ENCODE measurements around the gene OSBPL10. TPM values are rescaled to one million over a fixed set of nuclear protein-coding genes. Genes with fewer than 3 reads are reported as not detected.

OSBPL10 gene
- total RNA-seq, 1 experiment from 2014 or later = 172 TPM

- ChIA-PET POLR2A (interaction anchor here (0.6 kb wide), 1 partner anchor 91 kb away, joined by 4 read pairs; no protein-coding TSS in a partner anchor), CTCF (no interaction called here)
- peaks cover 20% of the 10 kb centered on the region for H3K36me3 Mint-ChIP-seq (ENCODE audit: insufficient read depth, unreplicated experiment)
- DNase-seq (ENCODE audit: unreplicated experiment) = no peak
- no peaks in the 10 kb centered on the region for H3K27me3 Mint-ChIP-seq (ENCODE audit: insufficient read depth, unreplicated experiment)
- H3K4me3 Mint-ChIP-seq (ENCODE audit: unreplicated experiment) = no peak overlapping the region
- no TSS peak for BruUV-seq (replicated peaks)
- H3K9me3 Mint-ChIP-seq (ENCODE audit: unreplicated experiment) = no peaks in the 10 kb centered on the region
- intact Hi-C loops (cut with micrococcal nuclease) = no loop called here
- peaks cover 6% of the 10 kb centered on the region for H3K4me1 Mint-ChIP-seq (ENCODE audit: insufficient read depth, unreplicated experiment)
- no peak overlapping the region for H3K27ac Mint-ChIP-seq (ENCODE audit: low read depth, unreplicated experiment)
- TF ChIP-seq, protein P1, sequence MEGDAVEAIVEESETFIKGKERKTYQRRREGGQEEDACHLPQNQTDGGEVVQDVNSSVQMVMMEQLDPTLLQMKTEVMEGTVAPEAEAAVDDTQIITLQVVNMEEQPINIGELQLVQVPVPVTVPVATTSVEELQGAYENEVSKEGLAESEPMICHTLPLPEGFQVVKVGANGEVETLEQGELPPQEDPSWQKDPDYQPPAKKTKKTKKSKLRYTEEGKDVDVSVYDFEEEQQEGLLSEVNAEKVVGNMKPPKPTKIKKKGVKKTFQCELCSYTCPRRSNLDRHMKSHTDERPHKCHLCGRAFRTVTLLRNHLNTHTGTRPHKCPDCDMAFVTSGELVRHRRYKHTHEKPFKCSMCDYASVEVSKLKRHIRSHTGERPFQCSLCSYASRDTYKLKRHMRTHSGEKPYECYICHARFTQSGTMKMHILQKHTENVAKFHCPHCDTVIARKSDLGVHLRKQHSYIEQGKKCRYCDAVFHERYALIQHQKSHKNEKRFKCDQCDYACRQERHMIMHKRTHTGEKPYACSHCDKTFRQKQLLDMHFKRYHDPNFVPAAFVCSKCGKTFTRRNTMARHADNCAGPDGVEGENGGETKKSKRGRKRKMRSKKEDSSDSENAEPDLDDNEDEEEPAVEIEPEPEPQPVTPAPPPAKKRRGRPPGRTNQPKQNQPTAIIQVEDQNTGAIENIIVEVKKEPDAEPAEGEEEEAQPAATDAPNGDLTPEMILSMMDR (IDR thresholded peaks at IDR 0.05; ENCODE audit: unreplicated experiment) = no peak
Observed at GRCh38 chr3:31798840-31799239, 182.2 kb downstream of the OSBPL10 start.

DNA sequence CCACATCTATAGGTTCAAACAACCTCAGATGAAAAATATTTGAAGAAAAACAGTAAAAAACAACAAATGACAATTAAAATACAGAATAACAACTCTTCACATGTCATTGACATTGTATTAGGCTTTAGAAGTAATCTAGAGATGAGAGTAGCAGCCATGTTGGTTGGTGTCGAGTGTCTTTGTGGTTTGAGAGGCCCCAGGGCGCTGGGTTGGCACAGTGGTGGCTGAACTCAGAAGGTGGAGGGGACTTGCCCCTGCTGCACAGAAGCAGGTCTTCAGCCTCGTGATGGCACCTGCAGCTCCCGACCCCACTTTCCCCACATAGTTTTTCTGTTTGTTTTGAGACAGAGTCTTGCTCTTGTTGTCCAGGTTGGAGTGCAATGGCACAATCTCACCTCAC, 187.2 kb downstream of the OSBPL10 start:
- ChIA-PET POLR2A (interaction anchor here (0.6 kb wide), 1 partner anchor 24 kb away, joined by 3 read pairs; no protein-coding TSS in a partner anchor), CTCF (no interaction called here)
- BruUV-seq (replicated peaks) = no TSS peak
- Mint-ChIP-seq H3K4me1 (ENCODE audit: insufficient read depth, unreplicated experiment) (peaks cover 8% of the 10 kb centered on the region), H3K4me3 (ENCODE audit: unreplicated experiment) (no peak overlapping the region), H3K27me3 (ENCODE audit: insufficient read depth, unreplicated experiment) (no peaks in the 10 kb centered on the region), H3K36me3 (ENCODE audit: insufficient read depth, unreplicated experiment) (peaks cover 24% of the 10 kb centered on the region), H3K27ac (ENCODE audit: low read depth, unreplicated experiment) (no peak overlapping the region), H3K9me3 (ENCODE audit: unreplicated experiment) (no peaks in the 10 kb centered on the region)
- TF ChIP-seq, protein P1 (IDR thresholded peaks at IDR 0.05; ENCODE audit: unreplicated experiment) = no peak
- no peak for DNase-seq (ENCODE audit: unreplicated experiment)
- intact Hi-C loops (cut with micrococcal nuclease) = no loop called here

- H3K27me3 Mint-ChIP-seq (ENCODE audit: insufficient read depth, unreplicated experiment) = no peaks in the 10 kb centered on the region
- POLR2A ChIA-PET = no interaction called here
- H3K9me3 Mint-ChIP-seq (ENCODE audit: unreplicated experiment) = no peaks in the 10 kb centered on the region
- no peak for DNase-seq (ENCODE audit: unreplicated experiment)
- no TSS peak for BruUV-seq (replicated peaks)
- H3K27ac Mint-ChIP-seq (ENCODE audit: low read depth, unreplicated experiment) = peak overlapping the region; percentile 51
- H3K36me3 Mint-ChIP-seq (ENCODE audit: insufficient read depth, unreplicated experiment) = peaks cover 29% of the 10 kb centered on the region
- intact Hi-C loops (cut with micrococcal nuclease) = no loop called here
- CTCF ChIA-PET = interaction anchor here (0.9 kb wide), 1 partner anchor 13 kb away, joined by 4 read pairs; no protein-coding TSS in a partner anchor
- no peak overlapping the region for H3K4me3 Mint-ChIP-seq (ENCODE audit: unreplicated experiment)
- H3K4me1 Mint-ChIP-seq (ENCODE audit: insufficient read depth, unreplicated experiment) = peaks cover 12% of the 10 kb centered on the region
- TF ChIP-seq, protein P1 (IDR thresholded peaks at IDR 0.05; ENCODE audit: unreplicated experiment) = no peak
Observed at GRCh38 chr3:31791090-31791430, 190.0 kb downstream of the OSBPL10 start.

DNA sequence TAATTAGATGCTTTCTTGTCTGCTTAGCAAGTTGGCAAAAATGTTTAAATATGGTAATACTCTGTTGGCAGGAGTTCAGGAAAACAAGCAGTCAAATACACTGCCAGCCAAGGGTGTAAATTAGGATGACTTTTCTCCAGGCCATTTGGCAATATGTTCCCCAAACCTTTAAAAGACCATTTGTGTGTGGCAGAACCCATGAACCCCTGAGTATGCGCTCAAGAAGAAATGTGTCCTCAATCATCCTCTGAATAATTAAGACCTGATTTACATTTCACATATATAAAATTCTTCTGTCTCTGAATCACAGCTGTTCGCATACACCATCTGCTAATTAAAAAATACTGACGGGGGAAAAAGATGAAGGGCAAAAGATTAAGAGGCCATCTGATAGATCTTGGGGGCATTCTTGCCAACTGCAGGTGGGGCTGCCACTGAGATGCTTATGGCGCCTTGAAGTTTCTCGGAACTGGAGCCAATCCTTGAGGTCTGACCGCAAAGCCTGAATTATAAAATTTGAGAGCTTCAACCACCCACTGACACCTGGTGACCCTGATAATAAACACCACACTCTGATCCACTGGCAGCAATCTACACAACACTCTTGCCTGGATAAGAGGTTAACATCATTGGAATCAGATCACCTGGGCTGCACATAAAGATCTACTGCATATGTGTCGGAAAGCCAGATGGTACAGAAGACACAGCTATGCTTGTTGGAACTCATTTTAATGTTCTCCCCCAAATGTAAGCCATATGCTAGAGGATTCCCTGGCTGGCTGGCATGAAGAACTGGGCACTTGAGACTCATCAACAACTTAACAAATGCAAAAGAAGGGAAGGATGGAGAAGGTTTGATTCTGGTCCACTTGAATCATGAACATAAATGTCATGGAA, 190.6 kb downstream of the OSBPL10 start:
- Mint-ChIP-seq H3K4me1 (ENCODE audit: insufficient read depth, unreplicated experiment) (peaks cover 17% of the 10 kb centered on the region), H3K27me3 (ENCODE audit: insufficient read depth, unreplicated experiment) (no peaks in the 10 kb centered on the region), H3K36me3 (ENCODE audit: insufficient read depth, unreplicated experiment) (peaks cover 31% of the 10 kb centered on the region), H3K4me3 (ENCODE audit: unreplicated experiment) (no peak overlapping the region), H3K9me3 (ENCODE audit: unreplicated experiment) (no peaks in the 10 kb centered on the region), H3K27ac (ENCODE audit: low read depth, unreplicated experiment) (peak overlapping the region; percentile 51)
- BruUV-seq (replicated peaks) = no TSS peak
- CTCF ChIA-PET = no interaction called here
- intact Hi-C loops (cut with micrococcal nuclease) = no loop called here
- DNase-seq (ENCODE audit: unreplicated experiment) = no peak
- TF ChIP-seq, protein P1 (IDR thresholded peaks at IDR 0.05; ENCODE audit: unreplicated experiment) = no peak
- POLR2A ChIA-PET = no interaction called here

All from MCF 10A (cell line).